WTC11 (cell line): ENCODE measurements around the gene PPDPF. TPM values are rescaled to one million over a fixed set of nuclear protein-coding genes. Genes with fewer than 3 reads are reported as not detected.

Experiments
- ATAC-seq: fragments of 200-7000 bp; cut with Tn5 transposase; 2 replicates; pipeline ENCODE4 v1.10.0; 2021; ENCODE audit warnings: mild to moderate bottlenecking, moderate library complexity
- CTCF ChIA-PET: fragments of 300-600 bp; sonication (Branson Sonifier 250); formaldehyde crosslinking; loops from one replicate; lab custom pipeline; 2021; ENCODE audit warnings: antibody characterized with exemption; lab: Charles Lee
- POLR2A ChIA-PET: fragments of 350-600 bp; sonication (Branson Sonifier 250); formaldehyde crosslinking; loops from one replicate; lab custom pipeline; 2021; ENCODE audit warnings: antibody characterized with exemption; lab: Charles Lee
- DNase-seq: peaks from one replicate; pipeline ENCODE4 v3.0.0; 2021; ENCODE audit warnings: low spot score
- H3K27ac Mint-ChIP-seq: 2 replicates; pipeline ENCODE4 v1.8.0; 2021; ENCODE audit warnings: mixed read lengths
- H3K27me3 Mint-ChIP-seq: 2 replicates; pipeline ENCODE4 v1.8.0; 2021; ENCODE audit warnings: low read depth, mild to moderate bottlenecking, moderate library complexity, mixed read lengths
- H3K36me3 Mint-ChIP-seq: 2 replicates; pipeline ENCODE4 v1.8.0; 2021; ENCODE audit warnings: mixed read lengths
- H3K4me1 Mint-ChIP-seq: 2 replicates; pipeline ENCODE4 v1.8.0; 2022; ENCODE audit warnings: mixed read lengths
- H3K4me3 Mint-ChIP-seq: 2 replicates; pipeline ENCODE4 v1.8.0; 2021; ENCODE audit warnings: mild to moderate bottlenecking, moderate library complexity, mixed read lengths
- H3K9me3 Mint-ChIP-seq: 2 replicates; pipeline ENCODE4 v1.8.0; 2021; ENCODE audit warnings: mixed read lengths
- ARID4B ChIP-seq: sonication (generic); formaldehyde crosslinking; IDR thresholded peaks from 2 replicates; pipeline ENCODE4 v1.8.0; 2023; ENCODE audit warnings: missing genetic modification reagents, mild to moderate bottlenecking, borderline replicate concordance
- ATF3 ChIP-seq: sonication (generic); formaldehyde crosslinking; conservative IDR thresholded peaks from 2 replicates; pipeline ENCODE4 v1.8.1; 2022; ENCODE audit warnings: mild to moderate bottlenecking, missing genetic modification reagents
- ATF6 ChIP-seq: sonication (generic); formaldehyde crosslinking; IDR thresholded peaks from 2 replicates; pipeline ENCODE4 v1.8.1; 2023; ENCODE audit warnings: mild to moderate bottlenecking, missing genetic modification reagents
- E2F1 ChIP-seq: sonication (generic); formaldehyde crosslinking; IDR thresholded peaks from 2 replicates; pipeline ENCODE4 v1.8.0; 2022; ENCODE audit warnings: mild to moderate bottlenecking, missing genetic modification reagents
- FOXK1 ChIP-seq: sonication (generic); formaldehyde crosslinking; IDR thresholded peaks from 2 replicates; pipeline ENCODE4 v1.8.0; 2022; ENCODE audit warnings: mild to moderate bottlenecking, moderate library complexity, missing genetic modification reagents
- FOXP4 ChIP-seq: sonication (generic); formaldehyde crosslinking; IDR thresholded peaks from 2 replicates; pipeline ENCODE4 v1.8.0; 2022; ENCODE audit warnings: mild to moderate bottlenecking, missing genetic modification reagents
- HMGA2 ChIP-seq: fragments of 250-450 bp; sonication (Bioruptor Pico); IDR thresholded peaks from 2 replicates; pipeline ENCODE4 v1.4.0; 2021; ENCODE audit warnings: mild to moderate bottlenecking, moderate library complexity
- MAX ChIP-seq: sonication (generic); formaldehyde crosslinking; IDR thresholded peaks from 2 replicates; pipeline ENCODE4 v1.8.0; 2022; ENCODE audit warnings: mild to moderate bottlenecking, missing genetic modification reagents
- MLX ChIP-seq: sonication (generic); formaldehyde crosslinking; IDR thresholded peaks from 2 replicates; pipeline ENCODE4 v1.8.1; 2023; ENCODE audit warnings: mild to moderate bottlenecking, missing genetic modification reagents, moderate library complexity
- MYBL2 ChIP-seq: sonication (generic); formaldehyde crosslinking; IDR thresholded peaks from 2 replicates; pipeline ENCODE4 v1.8.1; 2023; ENCODE audit warnings: mild to moderate bottlenecking, moderate library complexity, missing genetic modification reagents
- NFYB ChIP-seq: sonication (generic); formaldehyde crosslinking; conservative IDR thresholded peaks from 2 replicates; pipeline ENCODE4 v1.8.0; 2022; ENCODE audit warnings: low read depth, missing genetic modification reagents
- NR1H2 ChIP-seq: sonication (generic); formaldehyde crosslinking; IDR thresholded peaks from 2 replicates; pipeline ENCODE4 v1.9.0; 2021; ENCODE audit warnings: mild to moderate bottlenecking, moderate library complexity, missing genetic modification reagents
- RORB ChIP-seq: fragments of 250-450 bp; sonication (Bioruptor Pico); IDR thresholded peaks from 2 replicates; pipeline ENCODE4 v1.9.0; 2021; ENCODE audit warnings: mild to moderate bottlenecking
- SMAD3 ChIP-seq: sonication (generic); formaldehyde crosslinking; IDR thresholded peaks from 2 replicates; pipeline ENCODE4 v1.8.0; 2022; ENCODE audit warnings: missing genetic modification reagents, mild to moderate bottlenecking, borderline replicate concordance
- TP53 ChIP-seq: sonication (generic); formaldehyde crosslinking; IDR thresholded peaks from 2 replicates; pipeline ENCODE4 v1.8.1; 2023; ENCODE audit warnings: mild to moderate bottlenecking, missing genetic modification reagents
- ZBTB21 ChIP-seq: sonication (generic); formaldehyde crosslinking; IDR thresholded peaks from 2 replicates; pipeline ENCODE4 v1.8.1; 2023; ENCODE audit warnings: mild to moderate bottlenecking, missing genetic modification reagents, borderline replicate concordance
- ZNF121 ChIP-seq: sonication (generic); formaldehyde crosslinking; IDR thresholded peaks from 2 replicates; pipeline ENCODE4 v1.8.0; 2023; ENCODE audit warnings: missing genetic modification reagents
- ZNF219 ChIP-seq: sonication (generic); formaldehyde crosslinking; IDR thresholded peaks from 2 replicates; pipeline ENCODE4 v1.8.0; 2023; ENCODE audit warnings: missing genetic modification reagents, mild to moderate bottlenecking, borderline replicate concordance
- ZNF281 ChIP-seq: sonication (generic); formaldehyde crosslinking; IDR thresholded peaks from 2 replicates; pipeline ENCODE4 v1.8.0; 2023; ENCODE audit warnings: mild to moderate bottlenecking, missing genetic modification reagents
- total RNA-seq: library from RNA; stranded (reverse); gene quantifications from 3 replicates; pipeline ENCODE4 v1.2.3, GENCODE V29; 2021

The PPDPF gene
- total RNA-seq, 1 experiment from 2014 or later: 170 TPM

- TF ChIP-seq ATF6 (CRISPR knock-in tag): no peak
- TF ChIP-seq, all 79 proteins: peak for 0
Measured at GRCh38 chr20:63503524-63503923, 17.0 kb upstream of the PPDPF start (continued).

- peaks cover 10% of the 10 kb centered on the region for H3K9me3 Mint-ChIP-seq
- POLR2A ChIA-PET: interaction anchor here (1.4 kb wide), 1 partner anchor 16 kb away, joined by 3 read pairs; the partner anchor contains the start of gene PPDPF
- peaks cover 34% of the 10 kb centered on the region for H3K27me3 Mint-ChIP-seq
- no peaks in the 10 kb centered on the region; the same call in 1 of the 2 replicates for H3K4me1 Mint-ChIP-seq
- CTCF ChIA-PET: interaction anchor here (0.9 to 2.4 kb wide), 2 partner anchors 8 to 16 kb away, joined by 3 to 9 read pairs; partner anchors contain the start of gene PPDPF
- 0 out of 2 replicates have a peak, but pooled peaks cover 2% of the 10 kb centered on the region for H3K36me3 Mint-ChIP-seq
- no peak overlapping the region for H3K4me3 Mint-ChIP-seq
- H3K27ac Mint-ChIP-seq: no peak overlapping the region
- TF ChIP-seq ZNF281 (no peak), MYBL2 (CRISPR knock-in tag) (no peak), E2F1 (CRISPR knock-in tag) (no peak)
- ATAC-seq: no peak
- no peak for DNase-seq
Measured at GRCh38 chr20:63504642-63505041, 15.9 kb upstream of the PPDPF start.

GRCh38 chr20:63505281-63505680 is 15.3 kb upstream of the PPDPF start:
- Mint-ChIP-seq H3K4me3 (no peak overlapping the region), H3K4me1 (no peaks in the 10 kb centered on the region; the same call in 1 of the 2 replicates), H3K27me3 (peaks cover 28% of the 10 kb centered on the region), H3K36me3 (0 out of 2 replicates have a peak, but pooled peaks cover 2% of the 10 kb centered on the region), H3K27ac (no peak overlapping the region), H3K9me3 (peaks cover 10% of the 10 kb centered on the region)
- ChIA-PET POLR2A (interaction anchor here (1.4 kb wide), 1 partner anchor 15 kb away, joined by 3 read pairs; the partner anchor contains the start of gene PPDPF), CTCF (interaction anchor here (0.9 to 2.4 kb wide), 2 partner anchors 9 to 15 kb away, joined by 3 to 9 read pairs; partner anchors contain the start of gene PPDPF)
- ATAC-seq (no peak), DNase-seq (no peak)
- TF ChIP-seq ZNF121 (CRISPR knock-in tag) (no peak), TP53 (CRISPR knock-in tag) (no peak), MAX (no peak), ZBTB21 (CRISPR knock-in tag) (no peak), FOXK1 (CRISPR knock-in tag) (no peak), ATF3 (no peak), ARID4B (CRISPR knock-in tag) (no peak), HMGA2 (CRISPR knock-in tag) (no peak), RORB (CRISPR knock-in tag) (no peak), SMAD3 (CRISPR knock-in tag) (no peak), NFYB (no peak), NR1H2 (no peak), MLX (CRISPR knock-in tag) (no peak), ZNF219 (CRISPR knock-in tag) (no peak), FOXP4 (CRISPR knock-in tag) (no peak)
